Astrocyte of the cerebellum (primary cell): ENCODE results near the gene ECEL1.

Source experiments
- DNase-seq: peaks from one replicate; pipeline ENCODE4 v3.0.0-alpha.2; 2011; ENCODE audit warnings: low read depth
- H3K4me3 ChIP-seq: 2 replicates; pipeline ENCODE4 v1.5.1; 2011; ENCODE audit warnings: mild to moderate bottlenecking, low read depth, low read length, moderate library complexity
- in situ Hi-C: cut with HindIII; loops from 2 replicates; pipeline ENCODE4 v1.10.0; 2017; ENCODE audit warnings: low sequenced_read_pairs
- TF ChIP-seq, protein P1 (sequence below): IDR thresholded peaks from 2 replicates; pipeline ENCODE4 v1.5.1; 2012; ENCODE audit warnings: low read length, low read depth, moderate library complexity, mild to moderate bottlenecking; ENCODE audit errors: missing control alignments

The ECEL1 gene

DNA sequence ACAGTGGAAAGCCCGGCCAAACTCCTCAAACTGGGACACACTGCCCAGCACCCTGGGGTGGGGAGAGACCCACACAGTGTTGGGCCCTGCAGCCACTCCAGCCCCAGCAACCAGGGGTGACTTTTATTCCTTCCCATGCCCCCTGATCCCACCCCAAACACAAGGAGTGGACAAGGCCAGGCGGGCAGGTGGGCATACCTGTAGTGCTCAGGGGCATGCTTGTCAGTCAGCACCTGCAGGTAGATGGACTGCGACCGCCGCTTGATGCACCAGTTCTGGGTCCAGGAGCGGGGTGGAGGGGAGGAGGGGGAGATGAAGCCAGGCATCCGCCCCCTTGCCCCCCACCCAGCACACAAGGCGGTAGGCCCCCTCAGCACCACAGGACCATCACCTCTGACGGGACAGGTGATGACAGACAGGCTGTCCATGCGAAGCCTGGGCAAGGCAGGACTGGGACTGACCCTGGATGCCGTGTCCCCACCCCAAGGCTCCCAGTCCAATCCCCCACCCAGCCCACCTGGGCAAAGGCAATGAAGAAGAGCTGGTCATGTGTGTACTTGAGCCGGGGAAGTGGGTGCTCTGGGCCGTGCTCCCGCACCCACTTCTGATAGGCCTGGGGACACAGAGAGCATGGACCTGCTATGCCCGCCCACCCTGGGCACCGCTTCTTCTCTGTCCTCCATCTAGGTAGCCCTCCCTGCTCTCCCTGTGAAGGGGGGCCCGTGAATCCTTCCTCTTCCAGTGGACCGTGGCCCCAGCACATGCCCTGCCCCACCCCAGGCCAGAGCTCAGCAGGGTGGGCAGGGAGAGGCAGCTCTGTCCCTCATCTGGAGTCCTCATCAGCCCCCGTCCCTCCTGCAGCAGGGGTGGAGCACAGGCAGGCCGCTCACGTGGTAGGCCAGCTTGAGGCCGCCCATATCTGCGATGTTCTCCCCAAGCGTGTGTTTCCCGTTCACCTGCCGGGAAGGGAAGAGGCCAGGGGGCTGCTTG, 7.1 kb downstream of the ECEL1 start:
- no peak overlapping the region for H3K4me3 ChIP-seq
- TF ChIP-seq, protein P1, sequence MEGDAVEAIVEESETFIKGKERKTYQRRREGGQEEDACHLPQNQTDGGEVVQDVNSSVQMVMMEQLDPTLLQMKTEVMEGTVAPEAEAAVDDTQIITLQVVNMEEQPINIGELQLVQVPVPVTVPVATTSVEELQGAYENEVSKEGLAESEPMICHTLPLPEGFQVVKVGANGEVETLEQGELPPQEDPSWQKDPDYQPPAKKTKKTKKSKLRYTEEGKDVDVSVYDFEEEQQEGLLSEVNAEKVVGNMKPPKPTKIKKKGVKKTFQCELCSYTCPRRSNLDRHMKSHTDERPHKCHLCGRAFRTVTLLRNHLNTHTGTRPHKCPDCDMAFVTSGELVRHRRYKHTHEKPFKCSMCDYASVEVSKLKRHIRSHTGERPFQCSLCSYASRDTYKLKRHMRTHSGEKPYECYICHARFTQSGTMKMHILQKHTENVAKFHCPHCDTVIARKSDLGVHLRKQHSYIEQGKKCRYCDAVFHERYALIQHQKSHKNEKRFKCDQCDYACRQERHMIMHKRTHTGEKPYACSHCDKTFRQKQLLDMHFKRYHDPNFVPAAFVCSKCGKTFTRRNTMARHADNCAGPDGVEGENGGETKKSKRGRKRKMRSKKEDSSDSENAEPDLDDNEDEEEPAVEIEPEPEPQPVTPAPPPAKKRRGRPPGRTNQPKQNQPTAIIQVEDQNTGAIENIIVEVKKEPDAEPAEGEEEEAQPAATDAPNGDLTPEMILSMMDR, result no peak
- in situ Hi-C loops, result no loop called here
- no peak for DNase-seq

DNA sequence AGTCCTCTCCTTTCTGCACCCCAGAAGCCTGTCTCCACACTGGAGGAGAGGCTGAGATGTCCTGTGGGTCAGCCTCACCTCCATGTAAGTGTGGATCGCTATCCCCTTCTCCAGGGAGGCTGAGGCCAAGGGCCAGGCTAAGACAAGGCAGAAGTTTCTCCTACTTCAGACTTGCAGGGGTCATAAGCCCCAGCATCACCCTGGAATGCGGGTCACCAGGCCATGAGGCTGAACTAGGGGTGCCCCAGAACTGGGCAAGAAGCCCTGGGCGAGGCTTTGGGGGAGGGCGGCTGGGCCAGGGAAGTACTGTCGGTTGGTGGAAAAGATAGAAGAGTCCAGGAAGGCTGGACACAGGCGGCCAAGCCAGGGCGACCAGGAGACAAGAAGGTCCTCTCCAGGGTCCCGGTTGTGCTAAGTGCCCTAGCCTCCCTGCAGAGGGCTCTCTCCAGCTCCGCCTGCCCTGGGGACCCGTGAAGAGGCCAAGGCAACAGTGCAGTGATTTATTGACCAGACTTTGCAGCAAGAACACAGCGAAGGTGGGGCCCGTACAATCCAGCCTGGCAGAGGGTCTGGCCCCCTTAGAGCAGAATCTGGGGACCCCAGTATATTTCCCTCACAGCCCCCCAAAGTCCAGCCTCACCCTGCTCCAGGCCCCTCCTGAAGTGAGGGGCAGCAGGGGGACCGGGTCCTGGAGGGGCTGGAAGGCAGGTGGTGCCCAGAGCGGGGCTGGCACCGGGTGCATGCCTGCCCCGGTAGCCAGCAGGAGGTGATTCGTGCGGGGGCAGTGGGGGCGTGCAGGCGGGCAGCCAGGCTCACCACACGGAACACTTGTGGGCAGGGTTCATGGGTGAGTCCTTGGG, 8.1 kb downstream of the ECEL1 start:
- in situ Hi-C loops, result no loop called here
- DNase-seq, result no peak
- TF ChIP-seq, protein P1, result no peak

DNA sequence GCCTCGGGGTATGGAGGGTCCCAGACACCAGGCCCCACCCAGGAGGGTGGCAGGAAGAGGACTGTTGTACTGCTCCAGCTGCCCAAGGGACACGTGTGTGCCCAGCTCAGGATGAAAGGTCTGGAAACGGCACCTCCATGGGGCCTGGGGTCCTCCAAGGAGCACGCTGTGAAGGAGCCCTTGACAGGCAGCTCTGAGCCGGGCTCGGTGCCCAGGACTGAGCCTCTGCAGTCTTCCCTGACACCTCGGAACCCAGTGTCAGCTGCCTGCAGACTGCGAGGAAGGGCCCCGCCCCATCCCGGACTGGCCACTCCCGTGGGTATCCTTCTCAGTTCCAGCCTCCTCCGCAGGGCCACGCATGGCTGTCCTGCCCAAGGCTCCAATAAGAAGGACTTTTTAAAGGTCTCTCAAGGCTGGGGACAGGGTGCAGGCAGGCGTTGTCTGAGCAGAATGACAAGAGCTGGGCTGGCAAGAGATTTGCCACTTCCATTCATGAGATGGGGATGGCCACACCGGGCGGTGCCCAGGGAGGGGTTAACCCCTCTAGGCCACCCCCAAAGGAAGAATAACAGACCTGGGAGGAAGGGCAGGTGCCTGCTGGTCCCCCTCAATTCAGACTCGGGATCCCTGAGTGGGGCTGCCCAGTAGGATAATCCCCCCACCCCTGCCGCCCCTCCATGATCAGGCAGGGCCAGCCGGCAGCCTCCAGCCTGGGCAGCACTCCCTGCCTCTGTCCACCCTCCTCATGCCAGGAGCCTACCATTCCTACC, 8.9 kb downstream of the ECEL1 start:
- TF ChIP-seq, protein P1, result no peak
- H3K4me3 ChIP-seq, result no peak overlapping the region
- no peak for DNase-seq
- in situ Hi-C loops, result no loop called here

More for the DNA sequence above, 8.1 kb downstream of the ECEL1 start:
- H3K4me3 ChIP-seq, result no peak overlapping the region

DNA sequence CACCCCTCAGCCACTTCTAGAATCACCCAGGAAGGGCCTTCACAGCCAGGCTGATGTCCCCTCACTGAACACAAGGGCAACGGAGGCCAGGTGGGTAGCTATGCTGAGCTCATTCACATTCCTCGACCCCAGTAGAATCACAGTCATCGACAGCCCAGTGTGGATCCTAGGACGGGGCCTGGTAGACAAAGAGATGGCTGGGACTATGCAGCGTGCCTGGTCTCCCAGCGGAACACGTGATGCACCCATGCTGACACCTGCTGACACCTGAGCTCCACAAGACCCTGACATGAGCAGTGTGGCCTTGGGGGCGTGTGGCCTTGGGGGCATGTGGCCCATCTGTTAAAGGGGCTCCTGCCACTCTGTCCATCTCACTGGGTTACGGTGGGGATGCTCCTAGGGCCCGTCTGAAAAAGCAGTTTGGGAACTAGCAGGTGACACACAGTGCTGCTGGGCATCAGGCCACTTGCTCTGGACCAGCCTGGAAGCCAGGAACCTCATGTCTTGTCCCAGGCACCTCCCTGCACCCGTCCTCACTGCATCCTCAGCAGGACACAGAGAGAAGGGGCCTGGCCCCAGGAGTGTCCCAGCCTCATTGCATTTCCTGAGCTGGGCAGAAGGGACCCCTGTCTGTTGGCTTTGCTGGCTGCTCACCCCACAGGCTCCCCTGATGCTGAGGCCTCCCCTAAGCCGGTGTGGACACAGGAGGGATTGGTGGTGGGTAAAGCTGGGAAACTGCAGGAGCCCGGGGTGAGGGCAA, 9.7 kb downstream of the ECEL1 start:
- TF ChIP-seq, protein P1, result no peak
- in situ Hi-C loops, result no loop called here
- no peak overlapping the region for H3K4me3 ChIP-seq
- DNase-seq, result no peak

DNA sequence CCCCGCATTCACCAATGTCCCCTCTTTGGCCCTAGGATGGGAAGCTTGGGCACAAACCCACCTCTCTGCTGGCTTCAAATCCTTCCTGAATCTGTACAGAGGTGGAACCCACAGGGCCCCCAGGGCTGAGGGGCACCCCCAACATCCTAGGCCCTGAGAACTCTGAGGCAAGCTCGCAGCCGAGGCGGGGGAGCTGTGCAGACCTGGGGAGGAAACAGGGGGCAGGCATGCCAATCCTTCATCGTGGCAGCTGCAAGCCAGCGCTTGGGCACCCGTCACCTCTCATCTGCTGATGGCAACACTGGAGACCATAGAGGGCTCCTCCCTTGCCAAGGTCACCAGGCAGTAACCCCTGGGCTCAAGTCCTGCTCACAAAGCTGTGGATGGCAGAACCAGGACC, 10.8 kb downstream of the ECEL1 start:
- TF ChIP-seq, protein P1, result no peak
- in situ Hi-C loops, result no loop called here
- H3K4me3 ChIP-seq, result no peak overlapping the region
- no peak for DNase-seq
